ENCODE data around the gene TMEM205.

DNA sequence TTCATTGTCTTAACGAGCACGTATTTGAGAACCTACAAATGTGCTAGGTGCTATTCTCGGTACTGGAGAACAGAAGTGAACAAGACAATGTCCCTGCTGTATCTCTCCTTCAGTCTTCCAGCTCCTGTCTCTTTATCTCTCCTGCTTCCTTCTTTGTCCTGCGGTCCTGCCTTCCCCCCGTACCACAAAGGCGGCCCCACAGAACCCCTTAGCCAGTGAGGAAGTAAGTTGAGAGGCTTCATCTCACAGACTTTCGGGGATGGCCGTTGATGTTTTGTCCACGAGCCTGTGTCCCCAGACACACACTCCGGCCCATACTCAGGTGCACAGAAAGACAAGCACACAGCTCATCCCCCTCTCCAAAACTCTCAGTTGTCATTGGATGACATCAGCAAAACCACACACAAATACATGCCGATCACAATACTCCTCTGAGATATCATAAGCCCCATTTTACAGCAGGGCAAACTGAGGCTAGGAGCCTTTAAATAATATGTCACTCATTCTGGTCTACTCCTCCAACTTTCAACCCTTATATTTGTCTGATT, 27.9 kb upstream of the TMEM205 start:
- TF ChIP-seq, protein P1, sequence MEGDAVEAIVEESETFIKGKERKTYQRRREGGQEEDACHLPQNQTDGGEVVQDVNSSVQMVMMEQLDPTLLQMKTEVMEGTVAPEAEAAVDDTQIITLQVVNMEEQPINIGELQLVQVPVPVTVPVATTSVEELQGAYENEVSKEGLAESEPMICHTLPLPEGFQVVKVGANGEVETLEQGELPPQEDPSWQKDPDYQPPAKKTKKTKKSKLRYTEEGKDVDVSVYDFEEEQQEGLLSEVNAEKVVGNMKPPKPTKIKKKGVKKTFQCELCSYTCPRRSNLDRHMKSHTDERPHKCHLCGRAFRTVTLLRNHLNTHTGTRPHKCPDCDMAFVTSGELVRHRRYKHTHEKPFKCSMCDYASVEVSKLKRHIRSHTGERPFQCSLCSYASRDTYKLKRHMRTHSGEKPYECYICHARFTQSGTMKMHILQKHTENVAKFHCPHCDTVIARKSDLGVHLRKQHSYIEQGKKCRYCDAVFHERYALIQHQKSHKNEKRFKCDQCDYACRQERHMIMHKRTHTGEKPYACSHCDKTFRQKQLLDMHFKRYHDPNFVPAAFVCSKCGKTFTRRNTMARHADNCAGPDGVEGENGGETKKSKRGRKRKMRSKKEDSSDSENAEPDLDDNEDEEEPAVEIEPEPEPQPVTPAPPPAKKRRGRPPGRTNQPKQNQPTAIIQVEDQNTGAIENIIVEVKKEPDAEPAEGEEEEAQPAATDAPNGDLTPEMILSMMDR (IDR thresholded peaks at IDR 0.05; ENCODE audit: poor library complexity): no peak
- TF ChIP-seq EZH2 (IDR thresholded peaks at IDR 0.05; ENCODE audit: borderline replicate concordance) (no peak), EZH2phosphoT487 (IDR thresholded peaks at IDR 0.05; ENCODE audit: low read depth, severe bottlenecking, unreplicated experiment) (no peak)

All from hepatocyte (in vitro differentiated cells).